ENCODE results near the gene KCNJ4.

GRCh38 chr22:38452373-38453065 is 2.5 kb downstream of the KCNJ4 start:
- TF ChIP-seq CTCF (IDR thresholded peaks at IDR 0.05; ENCODE audit: low read length) (no peak), EZH2 (optimal IDR thresholded peaks at IDR 0.05; ENCODE audit: low read depth, low read length) (no peak)

Data from MM.1S (cell line).